H9 (cell line): Measurements from ENCODE around the gene LUZP2. TPM values are rescaled to one million over a fixed set of nuclear protein-coding genes. Genes with fewer than 3 reads are reported as not detected.

Source experiments
- DNase-seq: peaks from one replicate; pipeline ENCODE4 v3.0.0-alpha.2; 2017
- H2AFZ ChIP-seq: one replicate; pipeline ENCODE4 v1.6.1; 2013; ENCODE audit warnings: mild to moderate bottlenecking, low read length, control low read depth, moderate library complexity
- H2AK5ac ChIP-seq: 2 replicates; pipeline ENCODE4 v1.6.1; 2013; ENCODE audit warnings: low read length, control low read depth, mixed read lengths; ENCODE audit not compliant: insufficient read length
- H2BK120ac ChIP-seq: one replicate; pipeline ENCODE4 v1.6.1; 2013; ENCODE audit warnings: low read depth, mild to moderate bottlenecking, low read length, control low read depth, inconsistent platforms; ENCODE audit not compliant: poor library complexity, severe bottlenecking
- H2BK12ac ChIP-seq: 2 replicates; pipeline ENCODE4 v1.6.1; 2013; ENCODE audit warnings: low read length, control low read depth, mixed read lengths, low read depth; ENCODE audit not compliant: insufficient read length
- H2BK15ac ChIP-seq: 2 replicates; pipeline ENCODE4 v1.6.1; 2013; ENCODE audit warnings: low read depth, low read length, control low read depth
- H2BK20ac ChIP-seq: one replicate; pipeline ENCODE4 v1.6.1; 2013; ENCODE audit warnings: low read depth, mild to moderate bottlenecking, low read length, control low read depth, inconsistent platforms; ENCODE audit not compliant: poor library complexity, severe bottlenecking
- H2BK5ac ChIP-seq: 2 replicates; pipeline ENCODE4 v1.6.1; 2013; ENCODE audit warnings: low read length, control low read depth, mixed read lengths; ENCODE audit not compliant: insufficient read length
- H3K14ac ChIP-seq: 2 replicates; pipeline ENCODE4 v1.6.1; 2013; ENCODE audit warnings: low read length, control low read depth; ENCODE audit not compliant: insufficient read depth
- H3K18ac ChIP-seq: 2 replicates; pipeline ENCODE4 v1.6.1; 2013; ENCODE audit warnings: low read depth, mild to moderate bottlenecking, mixed read lengths, low read length, control low read depth; ENCODE audit not compliant: insufficient read length
- H3K23ac ChIP-seq: 2 replicates; pipeline ENCODE4 v1.6.1; 2013; ENCODE audit warnings: low read length, control low read depth, mixed read lengths, low read depth; ENCODE audit not compliant: insufficient read length
- H3K23me2 ChIP-seq: 2 replicates; pipeline ENCODE4 v1.6.1; 2013; ENCODE audit warnings: low read depth, mild to moderate bottlenecking, mixed read lengths, low read length, control low read depth; ENCODE audit not compliant: insufficient read length, poor library complexity, severe bottlenecking
- H3K27ac ChIP-seq: 2 replicates; pipeline ENCODE4 v1.5.1; 2013; ENCODE audit warnings: low read length, control low read depth, mixed read lengths, low read depth; ENCODE audit not compliant: insufficient read length
- H3K27me3 ChIP-seq: 2 replicates; pipeline ENCODE4 v1.6.1; 2013; ENCODE audit warnings: low read length, control low read depth, inconsistent platforms; ENCODE audit not compliant: insufficient read depth
- H3K4ac ChIP-seq: 2 replicates; pipeline ENCODE4 v1.6.1; 2013; ENCODE audit warnings: low read depth, mild to moderate bottlenecking, control low read depth, inconsistent platforms, low read length, moderate library complexity
- H3K4me1 ChIP-seq: 2 replicates; pipeline ENCODE4 v1.6.1; 2013; ENCODE audit warnings: low read length, control low read depth, inconsistent platforms; ENCODE audit not compliant: insufficient read depth
- H3K4me2 ChIP-seq: 2 replicates; pipeline ENCODE4 v1.6.1; 2013; ENCODE audit warnings: low read length, control low read depth, mixed read lengths; ENCODE audit not compliant: insufficient read length, insufficient read depth
- H3K56ac ChIP-seq: 2 replicates; pipeline ENCODE4 v1.6.1; 2013; ENCODE audit warnings: low read depth, mild to moderate bottlenecking, mixed read lengths, low read length, control low read depth; ENCODE audit not compliant: insufficient read length
- H3K79me1 ChIP-seq: 2 replicates; pipeline ENCODE4 v1.6.1; 2013; ENCODE audit warnings: low read depth, mild to moderate bottlenecking, moderate library complexity, low read length, control low read depth, inconsistent platforms; ENCODE audit not compliant: insufficient read depth, poor library complexity, severe bottlenecking
- H3K79me2 ChIP-seq: 2 replicates; pipeline ENCODE4 v1.6.1; 2013; ENCODE audit warnings: low read length, control low read depth, inconsistent platforms; ENCODE audit not compliant: insufficient read depth
- H3K9ac ChIP-seq: 2 replicates; pipeline ENCODE4 v1.6.1; 2013; ENCODE audit warnings: low read length, control low read depth, mixed read lengths; ENCODE audit not compliant: insufficient read length; ENCODE audit errors: extremely low read depth
- H3K9me3 ChIP-seq: one replicate; pipeline ENCODE4 v1.6.1; 2013; ENCODE audit warnings: low read depth, low read length, inconsistent platforms; ENCODE audit not compliant: control insufficient read depth
- H3T11ph ChIP-seq: one replicate; pipeline ENCODE4 v1.6.1; 2013; ENCODE audit warnings: mild to moderate bottlenecking, low read length, control low read depth, inconsistent platforms
- H4K20me1 ChIP-seq: one replicate; pipeline ENCODE4 v1.6.1; 2013; ENCODE audit not compliant: control insufficient read depth, insufficient read length, insufficient read depth
- H4K5ac ChIP-seq: 2 replicates; pipeline ENCODE4 v1.6.1; 2013; ENCODE audit warnings: low read depth, mild to moderate bottlenecking, mixed read lengths, low read length, control low read depth; ENCODE audit not compliant: insufficient read length
- H4K8ac ChIP-seq: replicated peaks from 2 replicates; pipeline ENCODE4 v1.6.1; 2013; ENCODE audit warnings: low read length, control low read depth, mixed read lengths, low read depth; ENCODE audit not compliant: insufficient read length
- H4K91ac ChIP-seq: 2 replicates; pipeline ENCODE4 v1.6.1; 2013; ENCODE audit warnings: low read depth, mild to moderate bottlenecking, moderate library complexity, mixed read lengths, low read length, control low read depth; ENCODE audit not compliant: insufficient read length
- H3K27ac Mint-ChIP-seq, 3 experiments: 2 replicates in 2 of 3; 3 replicates in 1 of 3; pipeline ENCODE4 v1.8.0; 2020 to 2021; ENCODE audit warnings: mixed read lengths in 3 of 3, mild to moderate bottlenecking in 1 of 3, moderate library complexity in 1 of 3
- H3K27me3 Mint-ChIP-seq: 2 replicates; pipeline ENCODE4 v1.8.0; 2021; ENCODE audit warnings: low read depth, mild to moderate bottlenecking, moderate library complexity, mixed read lengths
- H3K36me3 Mint-ChIP-seq, 3 experiments: 2 replicates in 2 of 3; 3 replicates in 1 of 3; pipeline ENCODE4 v1.8.0; 2020 to 2021; ENCODE audit warnings: low read depth in 3 of 3, mixed read lengths in 3 of 3; ENCODE audit not compliant: insufficient read depth in 1 of 3
- H3K4me1 Mint-ChIP-seq, 2 experiments: 2 replicates each; pipeline ENCODE4 v1.8.0; 2020; ENCODE audit warnings: mixed read lengths in 2 of 2
- H3K4me3 Mint-ChIP-seq, 2 experiments: 2 replicates in 1 of 2; 3 replicates in 1 of 2; pipeline ENCODE4 v1.8.0; 2020 to 2021; ENCODE audit warnings: mild to moderate bottlenecking in 2 of 2, mixed read lengths in 2 of 2, moderate library complexity in 1 of 2
- H3K9me3 Mint-ChIP-seq, 2 experiments: 2 replicates in 1 of 2; 3 replicates in 1 of 2; pipeline ENCODE4 v1.8.0; 2020; ENCODE audit warnings: mild to moderate bottlenecking in 2 of 2, mixed read lengths in 2 of 2, moderate library complexity in 1 of 2
- CTCF ChIP-seq: fragments of 200-600 bp; sonication (generic); conservative IDR thresholded peaks from 3 replicates; pipeline ENCODE4 v1.8.0; 2021; ENCODE audit warnings: antibody characterized with exemption, mild to moderate bottlenecking
- WGBS: extraction: QIAGEN DNeasy Blood & Tissue Kit; methylation state at CpG from one replicate; pipeline ENCODE4 v1.1.7; 2013; ENCODE audit warnings: missing lambda C conversion rate, low lambda C conversion rate, mixed read lengths; ENCODE audit not compliant: insufficient read length; ENCODE audit errors: extremely low coverage; 5-methylcytosine and 5-hydroxymethylcytosine counted together
- total RNA-seq: library from RNA; stranded (reverse); gene quantifications from 2 replicates; pipeline ENCODE4 v1.2.1, GENCODE V29; 2021

The LUZP2 gene
- total RNA-seq, 1 experiment from 2014 or later, result 25.4 TPM

GRCh38 chr11:24513479-24514218, 16.8 kb downstream of the LUZP2 start:
- H3K23me2 ChIP-seq, result no peaks in the 10 kb centered on the region
- no peak overlapping the region for H2BK15ac ChIP-seq
- H3K27ac Mint-ChIP-seq, result peak overlapping the region in 2 of 3 experiments; percentile 21 to 99; a peak in 4 of 7 replicates
- DNase-seq, result no peak
- H3K4me1 Mint-ChIP-seq, result peaks cover 38 to 39% of the 10 kb centered on the region in 2 experiments
- H4K5ac ChIP-seq, result no peak overlapping the region
- no peak overlapping the region for H3K4me3 Mint-ChIP-seq
- H2AFZ ChIP-seq, result no peak overlapping the region
- no peaks in the 10 kb centered on the region for H3K79me1 ChIP-seq
- TF ChIP-seq CTCF, result no peak
- H2BK5ac ChIP-seq, result no peak overlapping the region
- H3K14ac ChIP-seq, result no peak overlapping the region
- no peaks in the 10 kb centered on the region for H3K9me3 Mint-ChIP-seq
- no peaks in the 10 kb centered on the region for H3K27me3 Mint-ChIP-seq
- no peak overlapping the region for H2BK20ac ChIP-seq
- H3K4me1 ChIP-seq, result peaks cover 2% of the 10 kb centered on the region; the same call in 1 of the 2 replicates
- no peak overlapping the region for H4K8ac ChIP-seq
- H3K9me3 ChIP-seq, result no peaks in the 10 kb centered on the region
- H4K91ac ChIP-seq, result no peak overlapping the region
- no peak overlapping the region for H2BK120ac ChIP-seq
- H3K27ac ChIP-seq, result peak overlapping the region; percentile 41
- H2AK5ac ChIP-seq, result no peak overlapping the region
- WGBS, result no CpG with 5 or more reads among the region's 3 CpGs
- H3K56ac ChIP-seq, result no peak overlapping the region
- no peaks in the 10 kb centered on the region for H3K79me2 ChIP-seq
- H3K27me3 ChIP-seq, result no peaks in the 10 kb centered on the region
- no peak overlapping the region for H3T11ph ChIP-seq
- H3K18ac ChIP-seq, result no peak overlapping the region
- no peak overlapping the region for H2BK12ac ChIP-seq
- H3K4ac ChIP-seq, result no peak overlapping the region
- peak overlapping the region; percentile 46 for H3K4me2 ChIP-seq
- no peaks in the 10 kb centered on the region for H4K20me1 ChIP-seq
- H3K36me3 Mint-ChIP-seq, result peaks cover 0 to 5% (median 0%) of the 10 kb centered on the region in 3 experiments; a peak in 1 of 7 replicates
- no peak overlapping the region for H3K23ac ChIP-seq
- no peak overlapping the region for H3K9ac ChIP-seq
